GM12892 (cell line): ENCODE data around the gene TCF12.

Experiments used
- DNase-seq: peaks from one replicate; pipeline ENCODE4 v3.0.0; 2011; ENCODE audit not compliant: insufficient read length
- FAIRE-seq: peaks from 2 replicates; lab custom pipeline; 2011; peaks lifted over from hg19 to GRCh38; lab: Jason Lieb, UNC
- POLR2A ChIP-seq: IDR thresholded peaks from 2 replicates; pipeline ENCODE4 v1.6.1; 2011; ENCODE audit warnings: low read depth, low read length, control low read depth
- POLR2AphosphoS5 ChIP-seq: IDR thresholded peaks from 2 replicates; pipeline ENCODE4 v1.6.1; 2011; ENCODE audit warnings: low read depth, low read length, control low read depth
- TAF1 ChIP-seq: IDR thresholded peaks from 2 replicates; pipeline ENCODE4 v1.6.1; 2011; ENCODE audit warnings: low read depth, mild to moderate bottlenecking, control low read depth, low read length, borderline replicate concordance

Gene TCF12

GRCh38 chr15:57319226-57319918 lies 400.9 kb downstream of the TCF12 start:
- DNase-seq (no peak), FAIRE-seq (no peak)
- TF ChIP-seq POLR2A (no peak), TAF1 (no peak), POLR2AphosphoS5 (no peak)

GRCh38 chr15:57319919-57320560 lies 401.6 kb downstream of the TCF12 start:
- FAIRE-seq (no peak), DNase-seq (no peak)
- TF ChIP-seq TAF1 (no peak), POLR2A (no peak), POLR2AphosphoS5 (no peak)

GRCh38 chr15:57320631-57321220 lies 402.3 kb downstream of the TCF12 start:
- no peak for TF ChIP-seq POLR2AphosphoS5
- TF ChIP-seq POLR2A = no peak
- TF ChIP-seq TAF1 = no peak
- DNase-seq (no peak), FAIRE-seq (no peak)

- no peak for TF ChIP-seq TAF1
- no peak for TF ChIP-seq POLR2A
- TF ChIP-seq POLR2AphosphoS5 = no peak
- no peak for FAIRE-seq
Observed at GRCh38 chr15:57321485-57321884, 403.0 kb downstream of the TCF12 start.

GRCh38 chr15:57321973-57322601 lies 403.6 kb downstream of the TCF12 start:
- no peak for TF ChIP-seq TAF1
- no peak for TF ChIP-seq POLR2AphosphoS5
- no peak for TF ChIP-seq POLR2A
- FAIRE-seq (no peak), DNase-seq (no peak)

More at GRCh38 chr15:57321485-57321884, 403.0 kb downstream of the TCF12 start:
- no peak for DNase-seq

- DNase-seq (no peak), FAIRE-seq (no peak)
- no peak for TF ChIP-seq POLR2A
- TF ChIP-seq POLR2AphosphoS5 = no peak
- TF ChIP-seq TAF1 = no peak
Observed at GRCh38 chr15:57322602-57323250, 404.3 kb downstream of the TCF12 start.

GRCh38 chr15:57323299-57323805 lies 404.9 kb downstream of the TCF12 start:
- no peak for FAIRE-seq
- DNase-seq = no peak
- no peak for TF ChIP-seq POLR2A
- TF ChIP-seq POLR2AphosphoS5 = no peak
- TF ChIP-seq TAF1 = no peak

- no peak for TF ChIP-seq POLR2AphosphoS5
- TF ChIP-seq TAF1 = no peak
- no peak for TF ChIP-seq POLR2A
- FAIRE-seq (no peak), DNase-seq (peak; percentile 48)
Observed at GRCh38 chr15:57323806-57324589, 405.6 kb downstream of the TCF12 start.

- TF ChIP-seq TAF1 = no peak
- no peak for TF ChIP-seq POLR2A
- FAIRE-seq (no peak), DNase-seq (no peak)
Observed at GRCh38 chr15:57324590-57324890, 406.1 kb downstream of the TCF12 start.

GRCh38 chr15:57324944-57325679 lies 406.7 kb downstream of the TCF12 start:
- FAIRE-seq (no peak), DNase-seq (no peak)
- no peak for TF ChIP-seq POLR2AphosphoS5
- TF ChIP-seq TAF1 = no peak
- TF ChIP-seq POLR2A = no peak

- FAIRE-seq (no peak), DNase-seq (no peak)
Observed at GRCh38 chr15:57326196-57326595, 407.8 kb downstream of the TCF12 start.

More at GRCh38 chr15:57326196-57326595, 407.8 kb downstream of the TCF12 start:
- TF ChIP-seq POLR2A (no peak), TAF1 (no peak), POLR2AphosphoS5 (no peak)
